OCI-LY3 (cell line): ENCODE data around the gene EML3.

Experiments used
- CTCF ChIP-seq: fragments of 200-600, 300-600 bp; sonication (generic); IDR thresholded peaks from 2 replicates; pipeline ENCODE4 v1.5.1; 2014; ENCODE audit warnings: antibody characterized with exemption, low read length, low read depth
- EZH2phosphoT487 ChIP-seq: fragments of 200-600 bp; shearing (Covaris generic); IDR thresholded peaks from 2 replicates; pipeline ENCODE4 v1.6.1; 2018; ENCODE audit warnings: antibody characterized with exemption, mixed run types, low read depth

- no peak for TF ChIP-seq CTCF
- TF ChIP-seq EZH2phosphoT487 = no peak
Measured at GRCh38 chr11:62601122-62601371, 11.5 kb downstream of the EML3 start.
